Measurements from ENCODE around the gene HOXA3.

The HOXA3 gene

GRCh38 chr7:27189295-27189996, 37.1 kb upstream of the HOXA3 start:
- TF ChIP-seq CTCF (IDR thresholded peaks at IDR 0.05; ENCODE audit: low read depth, low read length), result no peak
- no peak overlapping the region for H3K4me3 ChIP-seq (ENCODE audit: low read depth, low read length)
- H3K27me3 ChIP-seq, result peaks cover 100% of the 10 kb centered on the region
- no peaks in the 10 kb centered on the region for H3K4me1 ChIP-seq
- no peaks in the 10 kb centered on the region for H3K9me3 ChIP-seq
- no peaks in the 10 kb centered on the region for H3K36me3 ChIP-seq
- no peak for DNase-seq

GRCh38 chr7:27188386-27189294, 36.3 kb upstream of the HOXA3 start:
- Histone ChIP-seq H3K36me3 (no peaks in the 10 kb centered on the region), H3K27me3 (peaks cover 100% of the 10 kb centered on the region), H3K9me3 (no peaks in the 10 kb centered on the region), H3K4me1 (no peaks in the 10 kb centered on the region), H3K4me3 (ENCODE audit: low read depth, low read length) (no peak overlapping the region)
- TF ChIP-seq CTCF (IDR thresholded peaks at IDR 0.05; ENCODE audit: low read depth, low read length), result no peak
- no peak for DNase-seq

- H3K9me3 ChIP-seq, result no peaks in the 10 kb centered on the region
- H3K36me3 ChIP-seq, result no peaks in the 10 kb centered on the region
- DNase-seq, result no peak
- no peak for TF ChIP-seq CTCF (IDR thresholded peaks at IDR 0.05; ENCODE audit: low read depth, low read length)
- peaks cover 100% of the 10 kb centered on the region for H3K27me3 ChIP-seq
- H3K4me3 ChIP-seq (ENCODE audit: low read depth, low read length), result no peak overlapping the region
- no peaks in the 10 kb centered on the region for H3K4me1 ChIP-seq
Observed at GRCh38 chr7:27187475-27188385, 35.3 kb upstream of the HOXA3 start.

- Histone ChIP-seq H3K4me3 (ENCODE audit: low read depth, low read length) (no peak overlapping the region), H3K4me1 (no peaks in the 10 kb centered on the region), H3K27me3 (peaks cover 100% of the 10 kb centered on the region), H3K9me3 (no peaks in the 10 kb centered on the region), H3K36me3 (no peaks in the 10 kb centered on the region)
- TF ChIP-seq CTCF (IDR thresholded peaks at IDR 0.05; ENCODE audit: low read depth, low read length), result no peak
- DNase-seq, result no peak
Observed at GRCh38 chr7:27186668-27187474, 34.5 kb upstream of the HOXA3 start.

- TF ChIP-seq CTCF (IDR thresholded peaks at IDR 0.05; ENCODE audit: low read depth, low read length), result no peak
- no peaks in the 10 kb centered on the region for H3K36me3 ChIP-seq
- H3K27me3 ChIP-seq, result peaks cover 98% of the 10 kb centered on the region
- no peaks in the 10 kb centered on the region for H3K4me1 ChIP-seq
- DNase-seq, result no peak
- H3K9me3 ChIP-seq, result no peaks in the 10 kb centered on the region
- no peak overlapping the region for H3K4me3 ChIP-seq (ENCODE audit: low read depth, low read length)
Observed at GRCh38 chr7:27185854-27186667, 33.7 kb upstream of the HOXA3 start.
